Measurements from ENCODE around the gene HMCN2.

Gene HMCN2

GRCh38 chr9:130306823-130307666 is 41.5 kb downstream of the HMCN2 start:
- no peak for DNase-seq (ENCODE audit: low read depth in 2 of 2)

GRCh38 chr9:130307667-130307943 is 42.0 kb downstream of the HMCN2 start:
- DNase-seq (ENCODE audit: low read depth in 2 of 2), result no peak

GRCh38 chr9:130308081-130308571 is 42.6 kb downstream of the HMCN2 start:
- no peak for DNase-seq (ENCODE audit: low read depth in 2 of 2)

- no peak for DNase-seq (ENCODE audit: low read depth in 2 of 2)
These were observed 44.3 kb downstream of the HMCN2 start for GRCh38 chr9:130309689-130310455.

- no peak for DNase-seq (ENCODE audit: low read depth in 2 of 2)
These were observed 44.9 kb downstream of the HMCN2 start for GRCh38 chr9:130310456-130310855.

GRCh38 chr9:130311003-130311402 is 45.4 kb downstream of the HMCN2 start:
- no peak for DNase-seq (ENCODE audit: low read depth in 2 of 2)

- no peak for DNase-seq (ENCODE audit: low read depth in 2 of 2)
These were observed 46.0 kb downstream of the HMCN2 start for GRCh38 chr9:130311408-130312140.

GRCh38 chr9:130313103-130313858 is 47.7 kb downstream of the HMCN2 start:
- DNase-seq (ENCODE audit: low read depth in 2 of 2), result no peak

- DNase-seq (ENCODE audit: low read depth in 2 of 2), result no peak
These were observed 50.1 kb downstream of the HMCN2 start for GRCh38 chr9:130315446-130316226.

- DNase-seq (ENCODE audit: low read depth in 2 of 2), result no peak
These were observed 50.9 kb downstream of the HMCN2 start for GRCh38 chr9:130316430-130316829.

GRCh38 chr9:130319300-130319699 is 53.7 kb downstream of the HMCN2 start:
- DNase-seq (ENCODE audit: low read depth in 2 of 2), result no peak

- DNase-seq (ENCODE audit: low read depth in 2 of 2), result no peak
These were observed 54.6 kb downstream of the HMCN2 start for GRCh38 chr9:130319944-130320712.

GRCh38 chr9:130320723-130321481 is 55.3 kb downstream of the HMCN2 start:
- DNase-seq (ENCODE audit: low read depth in 2 of 2), result no peak

- DNase-seq (ENCODE audit: low read depth in 2 of 2), result no peak
These were observed 56.0 kb downstream of the HMCN2 start for GRCh38 chr9:130321539-130321938.

GRCh38 chr9:130323051-130323745 is 57.6 kb downstream of the HMCN2 start:
- no peak for DNase-seq (ENCODE audit: low read depth in 2 of 2)

- DNase-seq (ENCODE audit: low read depth in 2 of 2), result no peak
These were observed 60.4 kb downstream of the HMCN2 start for GRCh38 chr9:130325921-130326320.

GRCh38 chr9:130327070-130327780 is 61.7 kb downstream of the HMCN2 start:
- no peak for DNase-seq (ENCODE audit: low read depth in 2 of 2)

GRCh38 chr9:130327781-130328348 is 62.3 kb downstream of the HMCN2 start:
- DNase-seq (ENCODE audit: low read depth in 2 of 2), result no peak
